Suppressor macrophage treated with lipopolysaccharide for 1 hour (primary cell): ENCODE data around the gene PDZRN4.

ENCODE experiments used
- DNase-seq, 3 donors: peaks; one replicate each; pipeline ENCODE4 v3.0.0-alpha.2; 2020 to 2022

The PDZRN4 gene

DNA sequence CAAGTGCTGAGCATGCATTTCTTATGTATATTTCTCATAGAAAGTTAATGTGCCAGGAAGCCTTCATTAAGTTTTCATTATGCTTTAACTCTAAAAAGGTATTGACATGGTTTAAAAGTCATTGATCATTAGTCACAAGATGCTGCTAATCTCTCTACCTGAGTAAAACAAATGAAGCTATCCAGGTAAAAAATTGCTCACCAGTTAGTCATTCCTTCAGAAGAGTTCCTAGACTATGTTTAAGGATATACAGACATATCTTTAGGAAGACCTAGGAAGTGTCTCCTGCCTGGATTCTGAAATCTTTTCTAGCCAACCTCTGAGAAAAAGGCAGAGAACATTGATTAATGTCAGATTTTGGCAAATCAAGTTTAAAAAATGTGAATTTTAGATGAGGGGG, 274.2 kb downstream of the PDZRN4 start:
- no peak for DNase-seq

DNA sequence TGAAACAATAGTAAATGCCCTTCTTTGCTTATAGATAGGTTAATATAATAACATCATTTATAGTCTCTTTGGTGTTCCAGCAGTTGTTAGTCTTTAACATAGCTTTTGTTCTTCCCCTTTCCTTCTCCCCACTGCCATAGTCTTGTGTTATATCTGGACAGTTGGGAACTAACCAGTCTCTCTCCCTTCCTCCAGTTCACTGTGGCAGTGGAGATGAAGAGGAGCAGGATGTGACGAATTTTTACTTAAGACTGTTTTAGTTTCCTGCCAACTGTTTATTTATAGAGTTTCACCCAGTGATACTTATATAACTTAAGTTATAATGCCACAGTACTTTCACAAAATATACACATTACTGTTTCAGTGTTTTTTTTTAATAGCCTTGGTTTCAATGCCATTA, 277.4 kb downstream of the PDZRN4 start:
- DNase-seq: peak; percentile 25 to 51 (median 43)

DNA sequence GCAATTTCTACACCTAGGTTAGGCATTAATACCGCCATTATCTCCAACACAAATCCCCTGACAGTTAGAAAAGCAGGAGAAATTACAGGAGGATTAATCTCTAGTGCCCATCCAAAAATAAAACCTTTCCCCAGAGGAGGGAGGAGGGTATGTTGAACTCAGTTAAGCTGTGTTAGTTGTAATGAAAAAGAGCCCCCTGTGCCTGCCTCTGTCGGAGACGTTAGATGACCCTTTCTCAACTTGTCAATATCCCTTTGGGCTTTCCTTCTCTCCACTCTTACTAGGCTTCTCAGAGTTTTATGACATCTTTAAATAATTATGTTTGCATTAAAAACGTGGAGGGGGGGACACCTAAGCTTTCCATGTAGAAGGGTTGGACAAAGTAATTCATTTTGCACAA, 278.2 kb downstream of the PDZRN4 start:
- no peak for DNase-seq

DNA sequence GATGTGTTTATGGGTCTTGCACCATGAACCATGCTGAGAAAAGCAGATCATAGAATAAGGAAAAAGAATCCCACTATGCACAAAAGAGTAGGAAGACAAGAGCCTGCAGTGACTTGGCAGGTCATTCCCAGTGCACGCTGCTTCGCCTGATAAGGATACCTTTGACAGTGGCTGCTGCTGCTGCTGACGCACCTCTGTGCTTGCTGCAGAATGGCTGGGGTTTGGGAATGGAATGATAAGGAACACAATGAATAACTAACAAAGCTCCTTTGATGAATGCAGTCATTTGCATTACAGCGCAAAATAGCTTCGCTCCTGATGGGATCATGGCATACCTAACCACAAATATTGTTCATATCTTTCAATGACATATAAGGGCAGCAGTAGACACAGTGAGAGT, 278.7 kb downstream of the PDZRN4 start:
- no peak for DNase-seq

DNA sequence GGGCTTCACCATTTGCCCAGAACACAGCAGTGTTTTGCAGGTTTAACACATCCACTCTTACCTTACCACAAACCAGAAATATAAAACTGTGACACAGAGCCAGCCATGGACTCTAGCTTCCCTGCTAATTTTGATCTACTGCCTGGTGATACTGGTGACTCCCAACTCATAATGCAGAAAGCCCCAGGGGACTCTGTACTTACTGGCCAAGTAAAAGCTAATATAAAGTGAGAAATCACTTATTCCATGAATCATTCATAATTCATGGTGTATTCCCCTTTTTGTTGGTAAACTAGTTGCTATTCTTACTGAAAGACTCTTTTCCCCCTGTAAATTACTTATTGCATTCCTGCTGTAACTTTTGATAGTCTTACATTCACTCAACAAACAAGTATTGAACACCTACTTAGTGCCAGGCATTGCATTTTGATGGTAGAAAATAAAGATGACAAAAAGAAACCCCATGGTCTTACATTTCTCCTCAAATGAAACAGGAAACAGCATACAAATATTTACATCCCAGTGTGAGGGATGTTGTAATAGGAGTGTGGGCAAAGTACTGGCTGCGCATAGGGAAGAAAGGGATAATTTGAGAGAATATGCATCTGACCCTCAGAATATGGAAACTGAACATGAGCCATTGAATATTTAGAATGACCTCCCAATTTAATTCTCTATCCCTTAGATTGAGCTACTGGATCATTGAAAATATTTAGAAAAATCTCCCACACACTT, 279.6 kb downstream of the PDZRN4 start:
- DNase-seq: peak; percentile 69 to 85 (median 75)

DNA sequence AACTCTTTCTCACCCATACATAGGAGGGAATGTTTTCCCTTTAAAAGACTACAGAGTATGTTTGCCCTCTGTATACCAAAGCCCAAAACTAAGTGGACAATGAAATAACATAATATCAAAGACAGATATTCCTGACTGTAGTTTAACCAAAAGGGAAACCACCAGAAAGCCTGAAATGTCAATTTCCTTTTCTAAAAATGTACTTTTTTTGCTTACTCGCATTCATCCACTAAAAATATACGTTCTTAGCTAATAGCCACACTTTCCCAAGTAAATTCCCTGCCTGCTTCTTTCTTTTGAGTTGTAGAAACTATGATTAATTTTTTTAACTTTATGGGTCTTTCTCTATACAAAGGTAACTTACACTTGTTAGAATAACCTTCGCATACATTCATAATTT, 280.2 kb downstream of the PDZRN4 start:
- DNase-seq: peak; percentile 47 to 84 (median 76)

DNA sequence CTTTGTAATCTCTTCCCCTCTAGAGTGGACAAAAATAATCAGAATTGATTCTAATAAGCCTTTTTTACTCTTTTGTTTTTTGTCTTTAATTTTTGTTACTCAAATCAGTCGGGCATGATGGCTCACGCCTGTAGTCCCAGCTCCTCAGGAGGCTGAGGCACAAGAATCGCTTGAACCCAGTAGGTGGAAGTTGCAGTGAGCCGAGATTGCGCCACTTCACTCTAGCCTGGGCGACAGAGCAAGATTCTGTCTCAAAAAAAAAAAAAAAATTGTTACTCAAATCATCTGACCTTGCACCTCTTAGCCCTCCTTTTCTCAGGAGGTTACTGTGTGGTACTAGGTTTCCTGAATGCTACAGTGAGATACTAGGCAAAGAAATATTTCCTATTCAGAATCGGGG, 280.6 kb downstream of the PDZRN4 start:
- peak; percentile 18 to 29 (median 19) for DNase-seq

DNA sequence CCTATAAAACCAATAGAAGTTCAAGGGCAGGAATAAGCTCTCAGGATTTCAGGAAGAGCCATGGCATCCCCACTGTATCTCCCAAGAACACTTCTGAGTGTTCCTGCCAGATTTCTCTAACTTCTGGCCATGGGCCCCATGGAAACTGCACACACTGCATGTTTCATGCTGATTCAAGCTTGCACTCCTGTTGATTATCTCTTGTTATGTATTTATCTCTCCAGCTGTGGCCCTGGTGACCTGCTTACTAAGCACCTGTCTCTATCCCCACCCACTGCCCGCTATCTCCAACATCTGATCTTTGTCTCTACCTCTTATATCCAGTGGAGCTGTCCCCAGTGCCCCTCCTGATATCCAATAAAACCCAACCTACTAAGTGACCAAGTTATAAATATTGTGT, 285.3 kb downstream of the PDZRN4 start:
- DNase-seq: no peak

DNA sequence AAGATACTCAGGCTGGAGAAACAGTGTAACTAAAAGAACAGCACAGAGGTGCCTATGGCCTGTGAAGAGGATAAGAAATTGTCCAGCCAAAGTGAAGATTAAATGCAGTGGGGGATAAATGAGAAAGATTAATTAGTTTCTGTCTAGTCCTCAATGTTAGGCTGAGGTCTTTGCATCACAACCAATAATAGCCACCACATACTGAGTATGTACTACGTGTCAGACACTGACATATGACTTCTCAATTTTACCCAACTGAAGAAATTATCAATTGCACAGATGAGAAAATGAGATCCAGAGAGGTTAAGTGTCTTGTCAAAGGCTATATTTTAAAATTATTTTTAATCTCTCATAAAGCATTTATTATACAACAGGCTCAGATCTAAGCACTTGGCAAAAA, 285.9 kb downstream of the PDZRN4 start:
- no peak for DNase-seq

DNA sequence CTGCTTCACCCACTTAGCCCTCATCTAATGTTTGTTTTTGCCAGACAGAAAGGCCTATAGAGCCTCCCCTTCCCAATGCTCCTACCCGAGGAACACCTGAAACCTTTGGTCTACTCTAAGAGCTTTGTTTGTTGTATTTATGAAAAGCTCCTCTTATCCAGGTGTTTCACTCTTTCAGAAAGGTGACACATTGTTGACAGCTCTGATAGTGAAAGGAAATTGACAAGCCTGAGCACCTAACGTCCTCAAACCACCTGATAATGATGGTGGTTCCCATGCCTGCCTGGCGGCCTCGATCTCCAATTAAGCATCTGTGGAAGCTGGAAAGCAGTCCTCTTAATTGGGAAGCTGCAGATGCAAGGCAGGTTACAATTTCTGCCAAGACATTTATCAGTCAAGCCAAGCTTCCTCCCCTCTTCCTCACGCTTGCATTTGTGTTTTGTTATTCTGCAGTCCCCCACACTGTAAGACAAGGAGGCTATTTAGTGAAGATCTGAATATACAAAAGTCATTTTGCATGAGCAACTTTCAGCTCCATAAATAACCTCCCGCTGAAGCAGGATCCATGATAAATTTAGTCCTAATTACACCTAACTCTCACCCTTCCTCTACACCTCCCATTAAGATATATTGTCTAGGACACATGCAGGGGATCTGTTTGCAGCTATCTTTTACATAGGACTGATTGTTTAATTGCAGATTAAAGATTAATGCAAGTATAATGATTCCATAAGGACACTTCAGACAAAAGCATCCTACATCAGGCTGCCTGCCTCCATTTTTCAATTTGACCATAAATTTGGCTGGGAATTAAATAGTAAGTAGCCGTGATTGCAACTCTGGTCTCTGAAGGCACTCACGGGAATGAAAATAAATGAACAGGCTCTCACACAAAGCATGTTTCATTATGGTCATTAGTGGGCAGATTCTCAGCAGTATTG, 288.6 kb downstream of the PDZRN4 start:
- no peak for DNase-seq

DNA sequence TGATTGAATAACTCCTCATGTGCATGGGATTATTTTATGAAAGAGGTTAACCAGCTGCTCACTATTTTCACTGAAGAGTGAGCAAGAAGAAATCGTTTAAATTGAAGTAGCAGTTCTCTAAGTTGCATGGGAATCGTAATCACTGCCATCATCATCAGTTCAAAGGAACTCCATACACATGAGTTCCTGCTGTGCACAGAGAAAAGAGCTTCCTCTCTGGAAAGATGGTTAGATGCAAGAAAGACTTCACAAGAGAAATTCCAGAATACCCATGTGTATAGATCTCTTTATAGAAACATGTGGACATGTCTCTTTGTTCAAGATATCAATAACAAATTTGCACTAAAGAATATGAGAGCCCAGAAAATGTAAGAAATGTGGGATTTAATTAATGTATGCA, 291.3 kb downstream of the PDZRN4 start:
- DNase-seq: no peak

DNA sequence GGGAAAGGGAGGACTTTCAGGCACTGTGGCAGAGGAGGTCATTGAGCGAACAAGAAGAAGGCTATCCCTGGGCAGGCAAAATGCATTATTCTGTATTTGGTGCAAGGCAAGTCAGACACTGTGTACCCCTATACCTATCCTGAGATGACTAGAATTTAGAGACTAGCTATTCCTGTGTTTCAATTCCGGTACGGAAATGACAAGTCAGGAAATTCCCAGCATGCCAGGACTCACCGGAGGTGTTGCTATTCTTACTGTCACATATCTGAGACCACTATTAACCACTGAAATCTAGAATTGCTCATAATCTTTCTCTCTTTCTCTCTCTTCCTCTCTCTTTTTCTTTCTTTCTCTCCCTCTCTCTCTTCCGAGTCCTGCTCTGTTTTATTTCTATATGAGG, 297.1 kb downstream of the PDZRN4 start:
- DNase-seq: no peak

DNA sequence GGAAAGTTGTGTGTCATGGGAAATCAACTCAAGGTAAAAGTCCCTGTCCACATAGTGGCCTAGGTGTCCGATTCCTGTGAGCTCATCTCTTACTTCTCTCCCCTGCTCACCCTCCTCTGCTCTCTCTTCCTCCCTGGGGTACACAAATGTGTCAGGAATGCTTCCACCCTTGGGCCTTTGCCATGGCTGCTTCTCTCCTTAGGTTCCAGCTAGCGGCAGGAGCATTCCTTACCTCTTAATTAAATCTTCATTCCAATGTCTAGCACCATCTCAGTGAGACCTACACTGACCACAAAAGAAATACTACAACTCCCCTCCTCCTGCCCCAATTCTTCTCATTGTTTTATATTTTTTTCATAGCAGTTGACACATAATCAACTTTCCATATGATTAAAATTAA, 298.6 kb downstream of the PDZRN4 start:
- DNase-seq: no peak

DNA sequence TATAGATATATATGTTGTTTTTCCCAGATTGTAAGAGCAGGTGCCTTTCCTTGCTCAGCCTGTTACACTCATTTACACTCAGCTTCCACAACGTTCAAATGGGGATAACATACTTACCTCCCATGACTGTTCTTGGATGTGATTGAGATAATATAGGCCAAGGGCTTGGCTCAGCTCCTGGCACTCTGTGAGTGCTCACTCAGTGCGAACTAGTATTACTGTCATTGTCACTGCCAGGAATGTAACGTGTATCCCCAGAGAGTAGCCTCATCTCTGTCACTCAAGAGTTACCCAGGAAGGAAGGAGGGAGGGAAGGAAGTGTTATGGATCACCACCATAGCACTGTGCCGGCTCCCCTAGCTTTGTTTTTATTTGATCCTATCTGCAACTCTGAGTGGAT, 307.9 kb downstream of the PDZRN4 start:
- no peak for DNase-seq

DNA sequence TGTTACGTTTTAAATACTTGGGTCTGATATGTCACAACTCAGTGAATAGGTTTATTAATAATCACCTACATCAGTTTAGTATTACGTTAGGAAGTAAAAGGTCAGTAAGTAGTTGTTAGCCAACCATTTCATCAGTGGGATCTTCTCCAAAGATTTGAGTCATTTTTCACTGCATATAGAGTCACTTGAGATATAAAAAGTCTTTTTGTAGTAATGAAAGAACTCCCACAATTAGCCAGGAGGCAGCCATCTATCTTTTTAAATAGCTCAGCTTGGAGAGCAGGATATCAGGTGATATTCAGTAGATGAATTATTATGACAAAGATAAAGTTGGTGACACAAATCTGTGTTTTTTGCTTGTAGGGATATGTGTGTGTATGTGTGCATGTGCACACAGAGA, 309.3 kb downstream of the PDZRN4 start:
- no peak for DNase-seq

DNA sequence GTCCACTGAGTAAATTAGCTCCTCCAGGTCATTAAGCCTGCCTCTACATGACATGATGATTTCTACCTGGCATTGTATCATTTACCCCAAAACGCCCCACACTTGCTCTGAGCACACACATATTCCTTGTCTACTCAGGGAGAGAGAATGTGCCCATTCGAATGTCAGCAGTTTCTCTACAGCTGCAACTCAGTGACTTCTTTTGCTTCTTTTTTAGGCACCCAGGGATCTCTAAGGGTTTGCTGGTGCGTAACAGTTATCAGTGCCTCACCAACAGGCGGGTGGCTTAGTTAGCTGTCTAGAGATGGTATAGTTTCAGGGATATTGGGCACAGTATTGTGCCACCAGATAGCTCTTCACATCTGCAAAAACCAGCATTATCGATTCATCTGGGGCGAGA, 316.9 kb downstream of the PDZRN4 start:
- no peak for DNase-seq

DNA sequence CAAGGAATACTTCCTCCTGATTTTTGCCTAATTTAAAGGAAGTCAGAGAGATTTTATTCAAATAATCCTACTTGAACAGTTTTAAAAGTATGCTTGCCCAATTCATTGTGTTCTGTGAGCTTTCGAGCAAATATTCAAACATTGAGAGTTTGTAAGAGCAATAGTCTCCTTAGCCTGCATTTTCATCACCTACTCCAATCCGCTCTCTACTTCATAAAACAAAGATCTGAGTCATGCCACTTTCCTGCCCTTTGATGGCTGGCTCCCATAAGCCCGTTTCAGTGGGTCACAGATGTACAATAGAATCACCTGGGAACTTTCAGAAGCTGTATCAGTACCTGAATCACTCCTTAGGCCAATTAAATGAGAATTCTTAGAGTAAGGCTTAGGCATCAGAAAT, 319.2 kb downstream of the PDZRN4 start:
- DNase-seq: no peak

DNA sequence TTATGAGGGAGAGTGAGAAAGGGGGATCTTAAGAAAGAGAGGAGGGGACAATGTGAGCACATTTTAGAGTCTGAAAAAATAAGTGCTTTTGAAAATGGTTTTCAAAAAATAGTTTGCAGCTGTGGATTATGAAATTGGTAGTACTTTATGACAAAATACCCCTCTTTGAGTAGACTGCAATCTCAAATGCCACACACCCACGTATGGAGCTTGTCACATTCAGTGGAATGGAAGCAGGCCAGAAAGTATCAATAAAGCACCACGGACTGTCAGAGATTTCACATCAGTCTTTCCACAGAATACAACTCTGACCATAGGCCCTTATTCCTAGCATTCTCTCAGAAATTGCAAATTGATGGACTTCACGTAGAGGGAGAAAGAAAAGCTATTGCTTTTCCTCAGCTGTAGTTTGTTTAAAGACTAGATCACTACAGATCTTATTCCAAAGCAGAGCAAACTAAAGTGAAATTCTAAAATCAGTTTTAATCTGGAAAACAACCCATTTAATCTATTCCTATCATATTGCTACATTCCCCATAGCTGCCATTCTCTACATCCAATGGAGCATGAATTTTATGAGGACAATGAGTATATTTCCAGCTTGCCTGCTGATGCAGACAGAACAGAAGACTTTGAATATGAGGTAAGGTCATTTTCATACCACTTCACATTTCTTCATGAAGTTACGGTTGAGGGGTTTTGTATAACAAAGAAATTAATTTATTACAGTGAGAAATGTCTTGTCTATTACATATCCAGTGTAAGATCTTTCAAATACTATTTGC, 321.3 kb downstream of the PDZRN4 start:
- peak; percentile 39 to 64 (median 59) for DNase-seq

DNA sequence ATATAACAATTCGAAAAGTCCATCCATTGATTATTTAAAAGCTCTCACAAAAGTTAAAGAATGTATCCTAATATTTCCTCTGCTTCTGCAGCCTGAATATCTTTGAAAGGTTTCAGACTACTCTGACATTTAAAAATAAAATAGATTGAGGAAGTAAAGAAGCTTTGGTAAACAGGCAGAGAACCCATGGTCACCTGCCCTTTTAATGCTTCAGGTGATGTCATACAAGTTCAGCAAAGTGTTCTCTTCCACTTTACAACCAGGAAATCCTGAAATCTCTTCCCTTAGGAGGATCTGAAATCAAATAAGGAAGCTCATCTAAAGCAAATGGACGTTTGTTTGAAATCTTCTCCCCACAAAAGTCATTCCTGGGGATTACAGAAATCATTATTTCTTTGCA, 322.4 kb downstream of the PDZRN4 start:
- peak; percentile 10 to 36 (median 26) for DNase-seq

DNA sequence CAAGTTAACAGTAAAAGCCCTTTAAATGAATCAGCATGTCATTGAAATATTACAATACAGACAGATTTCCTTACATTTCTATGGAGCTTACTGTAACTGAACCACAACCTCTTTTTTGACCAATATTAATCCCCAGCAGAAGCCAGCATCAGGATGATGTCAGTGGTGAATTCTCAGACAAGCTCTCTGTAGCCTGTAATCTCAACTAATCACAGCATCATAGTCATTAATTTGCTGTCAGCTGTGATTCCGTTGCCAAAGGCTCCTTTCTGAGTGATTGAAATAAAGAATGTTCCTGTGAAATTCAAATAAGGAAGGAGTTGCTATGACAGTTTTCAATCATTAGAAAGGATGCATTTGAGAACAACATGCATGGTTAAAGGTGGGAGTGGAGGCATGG, 323.1 kb downstream of the PDZRN4 start:
- peak in 1 of 3 donors; percentile 34 for DNase-seq

DNA sequence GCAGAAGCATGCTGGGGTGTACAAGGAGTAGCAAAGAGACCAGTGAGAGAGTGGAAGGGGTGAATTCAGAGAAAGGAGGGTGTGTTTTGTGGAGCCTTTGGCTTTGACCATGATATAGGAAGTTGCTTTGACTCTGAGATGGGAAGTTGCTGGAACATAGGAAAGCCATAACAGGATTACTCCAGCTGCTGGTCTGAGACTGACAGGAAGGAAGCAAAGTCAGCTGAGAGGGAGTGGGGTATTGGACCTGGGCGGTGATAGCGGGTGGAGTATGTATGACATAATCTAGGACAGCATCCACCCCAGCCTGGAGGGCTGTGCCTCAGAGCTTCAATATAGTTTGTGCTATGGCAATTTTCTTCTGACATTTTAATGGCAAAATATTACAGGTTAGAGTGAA, 324.4 kb downstream of the PDZRN4 start:
- peak in 2 of 3 donors; percentile 28 to 40 for DNase-seq

DNA sequence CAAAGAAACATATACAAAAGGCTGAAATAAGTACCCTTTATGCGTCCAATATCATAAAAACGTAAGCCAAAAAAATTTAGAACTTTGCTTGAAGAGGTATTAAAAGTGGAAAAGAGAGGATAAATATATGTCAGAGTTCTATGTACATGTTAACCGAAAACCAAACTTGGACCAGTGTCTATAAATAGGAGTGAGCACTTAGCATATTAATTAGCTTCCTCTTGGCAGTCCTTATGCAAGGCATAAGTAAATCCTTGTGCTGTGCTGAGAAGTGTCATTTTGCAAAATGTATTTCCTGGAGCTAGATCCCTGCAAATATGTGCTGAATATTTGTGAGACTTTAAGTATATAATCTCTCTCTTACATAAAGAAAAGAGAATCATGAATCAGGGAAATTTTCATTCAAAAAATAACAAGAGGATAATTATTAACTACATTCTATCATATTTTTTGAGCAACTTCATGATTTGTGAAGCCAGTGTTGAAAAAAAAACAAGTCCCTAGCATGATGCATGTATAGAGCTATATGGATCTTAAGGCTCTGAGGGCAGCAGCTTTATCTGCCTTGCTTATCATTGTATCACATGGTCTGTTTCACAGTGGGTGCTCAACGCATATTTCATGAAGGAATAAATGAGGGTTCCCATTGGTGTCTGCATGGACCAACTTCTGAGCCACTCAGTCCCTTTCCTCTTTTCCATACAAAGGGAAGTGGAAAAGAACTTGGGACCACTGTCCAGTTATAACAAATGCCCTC, 326.1 kb downstream of the PDZRN4 start:
- DNase-seq: no peak

DNA sequence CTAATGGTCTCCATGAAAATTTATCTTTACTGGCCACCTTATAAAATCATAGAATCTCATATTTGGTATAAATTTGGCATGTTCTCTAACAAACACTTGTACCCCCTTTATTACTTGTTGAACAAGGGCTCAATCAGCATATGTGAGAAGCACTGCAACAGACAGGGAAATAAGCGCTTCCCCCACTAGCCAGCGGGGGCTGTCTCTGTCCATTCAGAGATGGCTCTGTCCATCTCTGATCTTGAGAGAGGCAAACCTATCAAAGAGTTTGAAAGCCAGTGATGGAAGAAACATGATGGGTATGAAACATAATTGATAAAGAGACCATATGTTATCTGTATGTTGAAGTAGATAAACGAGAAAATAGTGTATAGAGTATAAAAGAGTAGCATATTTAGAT, 326.8 kb downstream of the PDZRN4 start:
- DNase-seq: no peak
